IPS DF 19.7 (cell line): ENCODE data around the gene SMOC2.
"Not testable (repeated sequence)": the region's sequence is repeated elsewhere in the genome, so short reads cannot be mapped to it uniquely, and the experiment has no call there.

Experiments used
- DNase-seq: peaks from one replicate; pipeline ENCODE4 v3.0.0-alpha.2; 2013; ENCODE audit warnings: low read depth, low spot score

The SMOC2 gene

DNA sequence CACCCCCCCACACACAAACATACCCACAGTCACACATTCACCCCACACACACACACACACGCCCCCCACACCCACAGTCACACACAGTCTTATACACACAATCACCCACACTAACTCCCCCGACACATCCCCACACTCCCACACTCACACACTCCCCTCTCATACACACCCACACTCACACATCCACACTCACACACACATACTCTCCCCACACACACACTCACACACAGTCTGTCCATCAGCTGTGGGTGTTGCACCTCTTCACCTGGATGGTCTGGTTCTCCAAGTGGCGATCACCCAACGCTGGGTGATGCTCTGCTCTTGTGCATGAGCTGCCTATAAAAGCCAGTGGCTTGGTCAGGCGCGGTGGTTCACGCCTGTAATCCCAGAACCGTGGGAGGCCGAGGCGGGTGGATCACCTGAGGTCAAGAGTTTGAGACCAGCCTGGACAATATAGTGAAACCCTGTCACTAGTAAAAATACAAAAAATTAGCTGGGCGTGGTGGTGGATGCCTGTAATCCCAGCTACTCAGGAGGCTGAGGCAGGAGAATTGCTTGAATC, 158.9 kb downstream of the SMOC2 start:
- no peak for DNase-seq

DNA sequence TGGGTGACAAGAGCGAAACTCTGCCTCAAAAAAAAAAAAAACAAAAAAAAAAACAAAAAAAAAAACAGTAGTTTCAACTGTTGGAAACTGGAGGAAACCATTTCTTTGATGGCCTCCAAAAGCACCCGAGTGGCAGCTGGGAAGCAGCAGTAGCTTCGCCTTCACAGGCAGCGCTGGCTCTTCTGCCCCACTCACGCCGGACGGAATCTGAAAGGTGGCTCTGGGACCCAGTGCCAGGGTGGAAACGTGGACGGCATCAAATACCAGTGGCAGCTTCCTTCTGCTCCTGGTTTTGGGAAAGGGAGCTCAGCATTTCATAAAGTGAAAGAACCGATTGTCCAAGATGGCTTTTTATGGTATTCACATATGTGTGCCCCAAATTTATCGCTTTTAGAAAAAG, 159.4 kb downstream of the SMOC2 start:
- no peak for DNase-seq

DNA sequence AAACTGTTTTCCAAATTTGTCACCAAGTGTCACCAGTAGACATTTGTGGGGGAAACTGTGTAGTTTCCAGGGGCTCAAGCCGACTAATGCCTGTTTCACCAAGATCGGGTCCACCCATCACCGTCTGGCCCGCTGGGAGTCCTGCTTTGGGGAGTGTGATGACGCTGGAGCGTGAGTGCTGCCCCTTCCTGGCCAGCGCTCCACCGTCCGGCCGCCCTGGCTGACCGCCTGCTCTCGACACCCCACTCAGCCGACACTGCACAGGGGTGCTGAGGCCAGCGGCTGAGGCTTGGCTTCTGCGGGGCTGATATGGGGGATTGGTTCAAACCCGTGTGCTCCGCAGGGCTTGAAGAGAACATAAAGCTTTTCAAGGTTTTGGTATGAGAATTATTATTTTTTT, 160.1 kb downstream of the SMOC2 start:
- DNase-seq: no peak

DNA sequence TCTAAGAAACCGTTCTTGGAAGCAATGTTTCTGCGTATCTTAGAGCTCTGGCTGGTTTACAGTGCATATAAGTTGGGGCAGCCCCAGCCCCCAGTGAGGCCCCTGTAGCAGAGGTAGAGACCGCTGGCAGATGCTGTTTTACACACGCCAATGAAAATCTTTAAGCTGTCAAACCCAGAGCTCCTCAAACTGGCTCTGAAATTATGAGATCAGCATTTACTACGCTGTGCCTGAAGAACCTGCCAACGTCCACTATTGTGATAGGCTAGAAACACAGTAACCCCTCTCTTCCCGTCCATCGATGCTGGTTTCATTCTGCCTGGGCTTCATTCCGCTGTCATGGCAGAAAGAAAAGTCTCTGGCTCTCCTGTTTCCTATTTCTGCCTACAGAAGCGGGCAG, 160.6 kb downstream of the SMOC2 start:
- DNase-seq: no peak

DNA sequence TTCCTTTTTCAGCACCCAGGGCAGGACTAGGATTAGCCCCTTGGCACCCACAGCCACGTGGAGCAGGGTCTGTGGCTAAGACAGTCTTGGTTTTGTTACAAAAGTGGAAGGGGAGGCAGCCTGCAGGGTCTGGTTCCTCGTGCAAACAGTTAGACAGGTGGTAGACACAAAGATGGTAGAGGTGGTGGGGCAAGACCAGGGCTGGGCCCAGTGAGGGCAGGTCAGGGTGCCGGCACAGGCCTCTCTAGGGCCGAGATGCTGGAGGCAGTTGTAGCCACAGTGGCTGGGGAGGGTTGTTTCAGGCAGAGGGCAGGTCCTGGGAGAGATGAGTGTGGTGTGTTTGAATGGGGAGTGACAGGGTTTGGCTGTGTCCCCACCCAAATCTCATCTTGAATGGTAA, 161.6 kb downstream of the SMOC2 start:
- DNase-seq: no peak

DNA sequence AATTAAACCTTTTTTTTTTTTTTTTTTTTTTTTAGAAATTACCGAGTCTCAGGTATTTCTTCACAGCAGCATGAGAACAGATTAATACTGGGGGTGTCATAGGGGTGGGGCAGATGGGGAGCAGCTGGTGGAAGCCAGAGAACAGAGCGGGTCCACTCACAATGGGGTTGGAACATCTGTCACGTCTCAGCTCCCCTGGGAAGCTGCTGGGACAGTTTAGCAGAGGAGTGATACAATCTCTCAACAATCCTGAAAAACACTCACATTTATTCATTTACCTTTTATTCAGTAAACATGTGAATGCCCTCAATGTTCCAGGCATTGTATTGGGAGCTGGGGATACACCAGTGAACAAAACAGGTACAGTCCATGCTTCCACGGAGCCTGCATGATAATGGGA, 162.2 kb downstream of the SMOC2 start:
- DNase-seq: no peak

DNA sequence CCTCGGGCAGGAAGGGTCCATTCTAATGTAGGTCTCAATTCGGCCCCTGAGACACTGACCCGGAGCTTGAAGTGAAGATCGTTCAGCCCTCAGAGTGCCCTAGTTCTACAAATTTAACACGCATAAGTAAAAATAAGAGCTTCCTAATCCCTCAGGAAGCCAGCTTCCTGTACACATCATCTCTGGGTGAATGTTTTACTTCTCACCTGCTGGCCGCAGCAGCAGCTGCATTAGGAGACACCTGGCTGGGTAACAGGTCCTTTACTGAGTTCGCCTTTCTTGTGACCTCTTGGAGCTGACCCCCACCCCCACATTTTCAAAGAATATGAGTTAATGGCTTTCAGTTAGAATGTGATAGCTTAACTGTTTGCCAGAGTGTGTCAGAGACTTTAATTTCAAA, 165.0 kb downstream of the SMOC2 start:
- no peak for DNase-seq

DNA sequence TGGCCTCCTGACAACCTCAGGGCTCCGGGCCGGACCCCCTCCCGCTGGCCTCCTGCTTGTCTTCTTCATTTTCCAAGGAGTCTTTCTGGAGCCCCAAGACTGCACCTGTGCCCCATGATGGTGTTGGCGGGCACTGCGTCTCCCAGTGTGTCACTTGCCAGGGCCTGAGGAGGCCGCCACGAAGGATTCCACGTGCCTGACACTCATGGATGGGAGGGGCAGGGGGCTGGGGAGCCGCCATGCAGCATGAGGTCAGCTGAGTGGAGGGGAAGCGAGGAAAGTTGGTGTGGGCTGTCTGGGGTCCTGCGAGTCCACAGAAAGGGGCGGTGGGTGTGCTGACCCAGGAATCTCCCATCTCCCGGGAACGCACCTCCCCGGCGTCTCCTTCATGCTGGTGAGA, 165.7 kb downstream of the SMOC2 start:
- no peak for DNase-seq

DNA sequence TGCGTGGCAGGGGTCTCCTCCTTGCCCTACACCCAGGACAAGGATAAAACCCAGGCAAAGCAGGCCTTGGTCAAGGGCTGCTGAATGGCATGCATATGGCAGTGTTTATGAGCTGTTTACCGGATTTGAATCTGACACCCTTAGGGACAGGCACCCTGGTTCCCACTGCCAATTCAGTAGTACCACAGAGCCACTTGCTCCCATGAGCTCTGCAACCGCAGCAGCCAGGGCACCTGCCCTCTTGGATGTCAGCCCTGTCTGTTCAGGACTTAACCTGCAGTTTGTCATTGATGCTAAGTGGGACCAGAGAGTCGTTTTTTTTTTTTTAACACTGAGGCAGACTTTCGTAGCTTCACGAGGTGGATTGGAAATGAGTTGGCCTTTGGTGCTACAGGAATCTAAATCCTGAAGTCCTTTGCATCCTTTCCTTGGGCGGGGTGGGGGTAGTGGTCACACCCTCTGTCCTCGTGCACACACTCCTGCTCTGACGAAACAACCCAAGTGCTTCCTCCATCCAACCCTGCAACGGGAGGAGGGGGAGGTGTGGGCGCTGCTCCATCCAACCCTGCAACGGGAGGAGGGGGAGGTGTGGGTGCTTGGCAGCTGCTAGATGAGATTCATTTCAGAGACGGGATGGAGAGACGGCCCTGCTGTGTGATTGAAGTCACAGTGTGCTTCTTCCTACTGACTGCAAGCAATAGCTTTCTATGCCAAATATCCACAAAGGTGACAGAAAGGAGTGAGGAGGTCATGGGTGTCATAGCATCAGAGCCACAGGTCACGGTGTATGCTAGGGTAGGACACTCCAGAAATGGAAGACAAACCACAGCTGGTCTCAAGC, 166.5 kb downstream of the SMOC2 start:
- DNase-seq: no peak

DNA sequence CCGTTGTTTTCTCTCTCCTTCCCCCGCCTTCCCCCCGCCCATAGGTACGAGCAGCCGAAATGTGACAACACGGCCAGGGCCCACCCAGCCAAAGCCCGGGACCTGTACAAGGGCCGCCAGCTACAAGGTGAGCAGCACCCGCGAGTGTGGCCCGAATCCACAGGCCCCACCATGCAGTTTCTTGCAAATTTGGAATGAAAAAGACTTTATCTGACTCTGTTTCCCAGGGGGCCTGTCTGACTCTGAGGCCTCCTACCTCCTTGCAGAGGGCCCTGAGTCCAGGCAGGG, 167.1 kb downstream of the SMOC2 start:
- DNase-seq: no peak

DNA sequence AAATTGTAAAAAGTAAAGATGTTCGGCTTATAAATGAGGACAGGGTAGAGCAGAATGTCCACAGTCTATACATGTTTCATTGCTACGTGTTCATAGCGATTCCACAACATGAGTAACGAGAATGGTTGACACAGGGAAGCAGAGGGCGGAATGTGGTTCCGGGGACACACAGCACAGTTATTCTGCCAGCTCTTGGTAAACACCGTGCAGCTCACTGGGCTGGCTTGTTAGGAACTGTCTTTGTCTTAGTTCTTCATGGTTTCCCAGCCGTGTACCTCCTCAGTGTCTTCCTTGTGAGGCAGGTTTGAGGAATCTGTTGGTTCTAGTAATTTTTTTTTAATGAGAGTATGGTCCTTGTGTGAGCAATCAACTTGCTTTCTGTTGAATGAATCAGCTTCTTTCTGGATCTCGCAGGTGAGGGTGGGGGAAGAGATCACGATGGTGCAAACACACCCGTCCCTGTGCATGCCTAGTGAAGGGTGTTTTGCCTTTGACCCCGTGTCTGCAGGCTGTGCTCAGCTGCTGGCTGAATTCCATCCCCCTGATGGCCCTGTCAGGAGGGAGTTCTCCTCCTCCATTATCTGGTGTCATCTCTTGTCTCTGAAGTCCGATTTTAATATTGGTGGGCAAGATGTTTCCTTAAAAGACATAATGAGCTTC, 168.2 kb downstream of the SMOC2 start:
- DNase-seq: no peak

DNA sequence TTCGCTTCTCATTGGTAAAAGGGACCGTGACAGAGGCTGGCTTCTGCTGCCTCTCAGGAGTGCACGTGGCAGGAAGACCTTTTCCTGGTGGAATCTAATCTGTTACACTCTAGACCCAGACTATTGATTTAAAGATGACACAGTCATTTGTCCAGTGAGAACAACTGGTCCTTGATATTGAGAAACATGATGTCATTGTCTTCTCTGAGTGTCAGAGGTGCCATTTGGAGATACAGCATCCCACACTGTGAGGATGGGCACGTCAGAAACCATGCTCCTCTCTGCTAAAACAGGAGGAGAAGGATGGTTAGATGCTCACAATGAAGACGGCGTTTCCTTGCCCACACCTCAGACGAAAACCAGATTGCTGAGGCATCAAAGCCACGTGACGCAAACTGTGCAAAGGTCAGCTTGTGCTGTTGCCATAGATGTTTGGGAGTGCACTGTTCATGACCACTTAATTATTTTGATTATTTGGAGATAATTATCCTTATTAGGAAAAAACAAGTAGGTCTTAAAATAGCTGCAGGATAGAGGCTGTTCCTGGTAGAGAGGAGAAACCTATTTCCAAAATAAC, 169.0 kb downstream of the SMOC2 start:
- no peak for DNase-seq

DNA sequence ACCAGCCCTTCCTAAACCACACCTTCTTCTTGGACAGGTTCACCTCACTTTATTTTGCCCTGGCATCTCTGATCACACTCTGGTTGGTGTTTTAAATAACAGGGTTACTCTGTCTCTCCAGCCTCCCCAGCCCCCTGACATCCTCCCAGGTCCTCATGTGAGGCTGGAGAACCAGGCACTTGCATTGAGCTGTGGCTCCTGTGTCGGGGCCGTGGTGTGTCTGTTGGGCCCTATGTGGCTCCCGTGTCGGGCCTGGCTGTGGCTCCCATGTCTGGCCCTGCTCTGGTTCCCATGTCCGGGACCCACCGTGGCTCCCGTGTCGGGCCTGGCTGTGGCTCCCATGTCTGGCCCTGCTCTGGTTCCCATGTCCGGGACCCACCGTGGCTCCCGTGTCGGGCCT, 170.0 kb downstream of the SMOC2 start:
- not testable (repeated sequence) for DNase-seq

DNA sequence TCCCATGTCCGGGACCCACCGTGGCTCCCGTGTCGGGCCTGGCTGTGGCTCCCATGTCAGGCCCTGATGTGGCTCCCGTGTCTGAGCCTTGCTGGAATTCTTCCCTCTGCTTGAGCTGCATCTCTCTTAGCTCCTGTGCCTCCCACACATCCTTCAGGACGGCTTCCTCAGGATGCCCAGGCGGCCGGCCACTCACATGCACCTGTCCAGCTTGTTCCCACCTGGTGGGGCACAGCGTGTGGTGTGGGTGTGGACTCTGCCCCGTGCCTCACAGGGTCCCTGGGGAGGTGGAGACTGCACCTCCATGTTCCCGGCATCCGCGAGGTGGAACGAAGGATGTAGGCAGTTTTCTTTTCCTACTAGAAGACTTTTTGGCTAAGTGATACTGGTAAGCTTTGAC, 170.7 kb downstream of the SMOC2 start:
- DNase-seq: no peak

DNA sequence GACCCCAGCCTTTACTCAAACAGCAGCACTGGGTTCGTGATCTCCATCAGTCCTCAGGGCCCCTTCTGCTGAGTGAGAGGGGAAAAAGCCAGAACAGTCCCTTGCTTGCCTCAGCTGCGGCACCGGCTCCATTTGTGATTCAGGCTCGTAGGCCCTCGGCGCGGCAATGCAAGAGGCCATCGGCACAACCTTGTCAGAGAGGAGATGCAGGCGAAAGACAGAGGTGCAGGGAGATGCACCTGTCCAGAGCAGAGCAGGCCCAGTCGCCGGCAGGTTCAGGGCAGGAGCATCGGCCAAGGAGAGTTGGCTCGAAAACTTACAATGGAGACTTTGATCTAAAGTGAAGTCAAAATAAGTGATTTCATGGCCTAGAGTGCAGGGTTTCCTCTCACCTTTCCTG, 171.6 kb downstream of the SMOC2 start:
- no peak for DNase-seq

DNA sequence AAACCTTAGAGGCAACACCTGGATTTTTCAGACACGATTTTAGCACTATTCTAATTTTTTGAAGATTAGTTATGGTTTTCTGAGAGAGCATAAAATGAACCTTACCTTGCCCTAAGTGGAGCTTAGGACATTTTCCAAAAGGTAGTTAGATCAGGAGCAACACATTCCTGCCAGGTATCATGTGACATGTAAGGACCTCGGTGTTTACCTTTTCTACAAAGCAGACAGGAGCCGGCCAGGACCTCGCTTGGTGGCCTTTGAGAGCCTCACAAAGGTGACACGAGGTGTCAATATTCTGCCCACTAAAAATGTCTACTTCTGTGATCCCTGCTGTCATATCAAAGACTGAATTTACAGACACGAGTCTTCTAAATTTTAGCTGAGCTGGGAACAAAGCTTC, 174.9 kb downstream of the SMOC2 start:
- no peak for DNase-seq

DNA sequence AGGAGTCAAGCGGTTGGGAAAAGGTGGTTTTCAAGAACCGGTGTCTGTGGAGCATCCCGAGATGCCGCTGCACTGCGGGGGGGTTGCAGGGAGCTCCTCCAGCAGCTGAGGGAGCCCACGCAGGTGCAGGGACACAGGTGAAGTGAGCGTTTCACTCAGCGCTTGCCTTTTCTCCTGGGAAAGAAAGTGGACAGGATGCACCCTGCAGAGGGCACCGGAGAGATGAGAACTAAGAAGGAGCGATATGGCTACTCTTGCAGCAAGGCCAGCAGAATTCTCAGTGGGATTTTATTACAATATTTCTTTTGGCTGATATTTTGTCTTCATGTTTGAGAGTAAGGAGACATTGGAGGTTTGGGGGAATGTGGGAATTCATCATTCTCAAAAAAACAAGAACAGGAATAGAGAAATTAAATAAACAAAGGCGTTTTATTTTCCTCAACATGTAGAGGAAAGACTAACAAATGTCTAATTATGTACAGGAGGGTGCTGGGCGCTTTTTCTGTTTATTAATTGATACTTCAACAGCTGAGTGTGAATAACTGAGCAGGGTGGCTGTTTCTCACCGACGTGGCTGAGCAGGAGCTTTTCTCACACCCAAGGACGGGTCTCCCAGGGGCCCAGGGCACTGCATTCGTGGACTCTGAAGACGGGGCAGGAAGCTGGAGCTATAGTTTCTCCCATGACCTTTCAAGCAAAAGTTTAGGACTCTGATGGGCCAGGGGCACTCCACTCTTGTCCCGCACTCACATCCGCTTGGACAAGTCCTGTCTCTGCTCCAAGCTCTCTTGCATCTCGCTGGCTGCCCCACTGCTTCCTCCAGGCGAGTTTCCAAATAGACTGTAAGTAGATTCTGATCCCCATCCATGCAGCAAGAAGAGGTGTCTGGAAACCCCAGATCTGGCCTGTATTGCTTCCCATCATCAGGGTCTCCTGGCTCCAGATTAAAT, 176.1 kb downstream of the SMOC2 start:
- no peak for DNase-seq

DNA sequence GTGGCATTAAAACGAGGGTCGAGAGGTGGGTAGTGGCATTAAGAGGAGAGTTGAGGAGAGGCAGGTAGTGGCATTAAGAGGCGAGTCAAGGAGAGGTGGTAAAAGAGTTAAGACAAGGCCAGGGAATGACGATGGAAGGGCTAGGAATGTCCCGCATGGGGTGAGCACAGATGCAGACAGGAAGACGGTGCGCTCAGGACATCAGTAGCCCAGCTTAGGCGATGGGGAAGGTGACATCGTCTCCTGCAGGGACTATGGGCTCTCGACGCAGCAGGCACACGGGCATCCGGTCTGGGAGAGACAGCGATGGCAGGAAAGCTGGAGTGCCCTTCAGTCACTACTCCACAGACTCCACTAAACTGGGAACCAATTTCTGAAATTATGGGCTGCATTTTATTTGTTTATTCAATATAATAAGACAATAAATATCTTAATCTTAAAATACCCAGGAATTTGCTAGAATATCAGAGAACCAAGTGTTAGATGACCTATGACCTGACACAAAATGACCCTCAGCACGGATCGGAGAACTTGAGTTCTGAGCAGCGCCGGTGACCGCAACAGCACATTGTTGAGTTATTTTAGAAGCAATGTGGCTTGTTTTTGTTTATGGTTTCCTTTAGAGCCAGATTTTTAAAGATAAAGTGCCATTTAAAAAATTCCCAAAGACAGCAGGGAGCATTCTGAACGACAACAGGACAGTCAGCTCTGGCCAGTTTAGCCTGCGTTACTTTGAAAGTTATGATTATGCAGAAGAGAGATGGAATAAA, 177.7 kb downstream of the SMOC2 start:
- DNase-seq: no peak

DNA sequence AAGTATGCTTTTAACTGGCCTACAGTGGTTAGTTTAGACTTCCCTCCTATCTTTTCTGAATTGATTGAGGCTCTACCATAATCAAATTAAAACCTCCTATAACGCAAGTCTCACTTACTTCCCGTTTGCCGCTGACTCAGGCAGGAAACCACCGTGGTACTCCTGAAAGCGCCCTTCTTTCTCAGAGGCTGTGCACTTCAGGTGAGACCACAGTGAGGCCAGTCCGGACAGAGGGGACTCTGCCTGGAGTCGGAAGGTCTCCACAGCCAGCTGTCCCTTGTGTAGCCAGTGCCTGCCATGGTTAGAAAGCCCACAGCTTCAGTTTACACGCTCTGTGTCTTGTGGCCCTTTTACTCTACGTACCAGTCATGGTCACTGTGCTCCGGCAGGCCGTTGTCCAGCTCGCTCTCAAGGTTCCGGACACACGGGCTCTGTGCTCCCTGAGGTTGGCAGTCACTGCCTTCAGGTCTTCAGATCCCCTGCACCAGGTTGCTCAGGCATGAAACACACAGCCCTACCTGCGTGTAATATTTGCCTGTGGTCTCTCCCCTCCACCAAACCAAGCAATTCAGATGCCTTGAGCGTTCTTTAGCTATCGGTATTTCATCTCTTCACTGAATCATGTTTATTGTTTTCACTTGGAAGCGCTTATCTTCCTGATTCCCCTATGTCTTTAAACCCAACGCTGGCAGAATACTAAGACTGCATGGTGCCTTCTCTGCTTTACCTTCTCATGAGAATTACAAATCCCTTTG, 178.8 kb downstream of the SMOC2 start:
- no peak for DNase-seq

DNA sequence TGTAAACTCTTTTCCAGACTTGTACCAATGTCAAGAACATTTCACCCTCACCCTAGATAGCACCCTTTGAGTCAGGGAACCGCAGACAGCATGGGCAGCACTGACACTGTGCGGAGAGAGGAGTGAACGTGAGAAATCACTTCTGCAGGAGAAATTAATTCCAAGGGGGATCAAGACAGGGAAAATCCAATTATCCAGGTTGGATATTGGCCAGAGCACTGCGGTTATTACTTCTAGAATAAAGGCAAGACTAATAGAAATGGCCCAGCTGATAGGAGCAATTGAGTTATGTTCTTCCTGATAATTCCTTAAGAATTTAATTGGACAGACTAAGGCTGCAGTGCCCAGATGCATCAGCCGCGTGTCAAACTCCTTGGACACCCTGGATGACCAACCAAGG, 179.6 kb downstream of the SMOC2 start:
- DNase-seq: no peak
